Posterior vena cava (tissue), 2 donors: ENCODE data around the gene ABL1. TPM values are rescaled to one million over a fixed set of nuclear protein-coding genes. Genes with fewer than 3 reads are reported as not detected.
A peak's percentile ranks its signal among the peaks of the same experiment; 100 is the strongest.
"Not testable (repeated sequence)": the region's sequence is repeated elsewhere in the genome, so short reads cannot be mapped to it uniquely, and the experiment has no call there.

Experiments used
- DNase-seq: peaks from one replicate; pipeline ENCODE4 v3.0.0-alpha.2; 2020; ENCODE audit warnings: low spot score
- intact Hi-C, 2 donors: fragments of 100-400 bp; cut with DNase I; formaldehyde crosslinking; loops; one replicate each; pipeline versions ENCODE4 v1.14.1 to v1.14.2; 2022 to 2023
- total RNA-seq, 2 donors: library from RNA; stranded (reverse); fragmentation: NEBNext Ultra II Directional; extraction: Animal tissue kit (Norgen Biotek cat#: 25700); gene quantifications; one replicate each; pipeline ENCODE4 v1.2.1, GENCODE V29; 2021
- donor health status: DM: yes; HTN: yes; CAD: no.
- donor health status: DM: yes; HTN: yes; CAD: no.

ABL1 gene
- total RNA-seq, 2 donors from 2014 or later: 80.5 to 85.0 TPM

GRCh38 chr9:130905902-130906734 lies 71.1 kb downstream of the ABL1 start:
- DNase-seq: no peak
- intact Hi-C loops: no loop called here

- intact Hi-C loops: no loop called here
- no peak for DNase-seq
These were observed 71.8 kb downstream of the ABL1 start for GRCh38 chr9:130906735-130907416.

- no peak for DNase-seq
- intact Hi-C loops: no loop called here
These were observed 73.3 kb downstream of the ABL1 start for GRCh38 chr9:130908146-130908877.

GRCh38 chr9:130908878-130909355 lies 73.9 kb downstream of the ABL1 start:
- no peak for DNase-seq
- intact Hi-C loops: no loop called here

- DNase-seq, intact Hi-C loops: not testable (repeated sequence)
These were observed 75.0 kb downstream of the ABL1 start for GRCh38 chr9:130910041-130910440.

GRCh38 chr9:130910670-130911069 lies 75.6 kb downstream of the ABL1 start:
- intact Hi-C loops: not testable (repeated sequence)

GRCh38 chr9:130911254-130912049 lies 76.4 kb downstream of the ABL1 start:
- intact Hi-C loops: no loop called here

More at GRCh38 chr9:130910670-130911069, 75.6 kb downstream of the ABL1 start:
- DNase-seq: not testable (repeated sequence)

GRCh38 chr9:130912932-130913598 lies 78.0 kb downstream of the ABL1 start:
- DNase-seq: peak; percentile 92

More at GRCh38 chr9:130911254-130912049, 76.4 kb downstream of the ABL1 start:
- no peak for DNase-seq

GRCh38 chr9:130913599-130914416 lies 78.8 kb downstream of the ABL1 start:
- no peak for DNase-seq
- intact Hi-C loops: no loop called here

More at GRCh38 chr9:130912932-130913598, 78.0 kb downstream of the ABL1 start:
- intact Hi-C loops: no loop called here

GRCh38 chr9:130914417-130915095 lies 79.5 kb downstream of the ABL1 start:
- no peak for DNase-seq
- intact Hi-C loops: no loop called here

GRCh38 chr9:130915096-130915447 lies 80.0 kb downstream of the ABL1 start:
- no peak for DNase-seq
- intact Hi-C loops: no loop called here

- intact Hi-C loops: no loop called here
- no peak for DNase-seq
These were observed 82.3 kb downstream of the ABL1 start for GRCh38 chr9:130917168-130917960.

- intact Hi-C loops: no loop called here
- no peak for DNase-seq
These were observed 83.2 kb downstream of the ABL1 start for GRCh38 chr9:130918101-130918825.

GRCh38 chr9:130918826-130919558 lies 83.9 kb downstream of the ABL1 start:
- intact Hi-C loops: no loop called here
- no peak for DNase-seq

- intact Hi-C loops: no loop called here
- DNase-seq: no peak
These were observed 84.6 kb downstream of the ABL1 start for GRCh38 chr9:130919559-130920145.
